ENCODE data around the gene PPP1R12B. TPM values are rescaled to one million over a fixed set of nuclear protein-coding genes. Genes with fewer than 3 reads are reported as not detected.

PPP1R12B gene
- total and polyA plus RNA-seq, 2 donors (not counting 3 experiments of a cell fraction or from before 2014, with no cell fraction given), result 8.4 to 11.5 TPM

- FAIRE-seq (no peak), DNase-seq (ENCODE audit: low read depth, low spot score) (no peak)
- Histone ChIP-seq H3K4me1 (ENCODE audit: control insufficient read depth, extremely low read depth, insufficient read depth, low read length) (no peaks in the 10 kb centered on the region), H4K20me1 (replicated peaks; ENCODE audit: control insufficient read depth, extremely low read depth, insufficient read depth, low read length) (no peaks in the 10 kb centered on the region), H2AFZ (ENCODE audit: low read depth, low read length) (no peak overlapping the region), H3K9me3 (replicated peaks; ENCODE audit: control insufficient read depth, insufficient read depth, low read length) (no peaks in the 10 kb centered on the region), H3K9ac (replicated peaks; ENCODE audit: extremely low read depth, insufficient read depth, low read length) (no peak overlapping the region), H3K27ac (ENCODE audit: insufficient read depth, low read depth, low read length) (no peak overlapping the region), H3K4me2 (ENCODE audit: insufficient read depth, low read length) (no peak overlapping the region), H3K79me2 (ENCODE audit: control insufficient read depth, insufficient read depth, low read length) (no peaks in the 10 kb centered on the region), H3K4me3 (replicated peaks in 1 of 3; ENCODE audit: insufficient read depth in 1 of 3, low read depth in 1 of 3, low read length in 3 of 3) (no peak overlapping the region), H3K36me3 (ENCODE audit: control insufficient read depth in 2 of 2, extremely low read depth in 1 of 2, insufficient read depth in 2 of 2, low read length in 2 of 2) (no peaks in the 10 kb centered on the region), H3K9me1 (replicated peaks; ENCODE audit: control insufficient read depth, extremely low read depth, insufficient read depth, low read length) (no peaks in the 10 kb centered on the region), H3K27me3 (ENCODE audit: control insufficient read depth in 2 of 2, insufficient read depth in 2 of 2, low read length in 2 of 2) (peaks cover 6 to 12% of the 10 kb centered on the region in 2 experiments)
- ChIA-PET CTCF (no interaction called here), POLR2A (no interaction called here)
- no TSS peak for BruUV-seq (replicated peaks)
- TF ChIP-seq JUN (IDR thresholded peaks at IDR 0.05; ENCODE audit: borderline replicate concordance, insufficient read depth, insufficient read length, low read depth), result no peak
- TF ChIP-seq POLR2A (IDR thresholded peaks at IDR 0.05; ENCODE audit: low read depth, low read length), result no peak
- TF ChIP-seq POLR2AphosphoS5 (IDR thresholded peaks at IDR 0.05; ENCODE audit: insufficient read depth, low read depth, low read length), result no peak
- no peak for TF ChIP-seq CTCF (IDR thresholded peaks at IDR 0.05; ENCODE audit: extremely low read depth in 1 of 2, insufficient read depth in 1 of 2, low read depth in 1 of 2, low read length in 2 of 2)
- no peak for TF ChIP-seq GATA2 (IDR thresholded peaks at IDR 0.05; ENCODE audit: insufficient read depth, insufficient read length, low read depth, low read length)
- TF ChIP-seq FOS (IDR thresholded peaks at IDR 0.05; ENCODE audit: borderline replicate concordance, insufficient read depth, low read length), result no peak
- no peak for TF ChIP-seq EZH2 (IDR thresholded peaks at IDR 0.05; ENCODE audit: borderline replicate concordance, low read depth, low read length, severe bottlenecking)
- no peak for TF ChIP-seq MYC (IDR thresholded peaks at IDR 0.05; ENCODE audit: low read depth, low read length)
- no peak for TF ChIP-seq MAX (IDR thresholded peaks at IDR 0.05; ENCODE audit: insufficient read depth, insufficient read length)
- intact Hi-C loops (cut with micrococcal nuclease), result no loop called here
- dilution Hi-C loops (cut with MboI; ENCODE audit: extremely low pct_ligation_motif_present, low sequenced_read_pairs), result no loop called here
These were observed 282.8 kb downstream of the PPP1R12B start for GRCh38 chr1:202631076-202631923.
